ENCODE data around the gene AHNAK2.

- TF ChIP-seq, protein P1, sequence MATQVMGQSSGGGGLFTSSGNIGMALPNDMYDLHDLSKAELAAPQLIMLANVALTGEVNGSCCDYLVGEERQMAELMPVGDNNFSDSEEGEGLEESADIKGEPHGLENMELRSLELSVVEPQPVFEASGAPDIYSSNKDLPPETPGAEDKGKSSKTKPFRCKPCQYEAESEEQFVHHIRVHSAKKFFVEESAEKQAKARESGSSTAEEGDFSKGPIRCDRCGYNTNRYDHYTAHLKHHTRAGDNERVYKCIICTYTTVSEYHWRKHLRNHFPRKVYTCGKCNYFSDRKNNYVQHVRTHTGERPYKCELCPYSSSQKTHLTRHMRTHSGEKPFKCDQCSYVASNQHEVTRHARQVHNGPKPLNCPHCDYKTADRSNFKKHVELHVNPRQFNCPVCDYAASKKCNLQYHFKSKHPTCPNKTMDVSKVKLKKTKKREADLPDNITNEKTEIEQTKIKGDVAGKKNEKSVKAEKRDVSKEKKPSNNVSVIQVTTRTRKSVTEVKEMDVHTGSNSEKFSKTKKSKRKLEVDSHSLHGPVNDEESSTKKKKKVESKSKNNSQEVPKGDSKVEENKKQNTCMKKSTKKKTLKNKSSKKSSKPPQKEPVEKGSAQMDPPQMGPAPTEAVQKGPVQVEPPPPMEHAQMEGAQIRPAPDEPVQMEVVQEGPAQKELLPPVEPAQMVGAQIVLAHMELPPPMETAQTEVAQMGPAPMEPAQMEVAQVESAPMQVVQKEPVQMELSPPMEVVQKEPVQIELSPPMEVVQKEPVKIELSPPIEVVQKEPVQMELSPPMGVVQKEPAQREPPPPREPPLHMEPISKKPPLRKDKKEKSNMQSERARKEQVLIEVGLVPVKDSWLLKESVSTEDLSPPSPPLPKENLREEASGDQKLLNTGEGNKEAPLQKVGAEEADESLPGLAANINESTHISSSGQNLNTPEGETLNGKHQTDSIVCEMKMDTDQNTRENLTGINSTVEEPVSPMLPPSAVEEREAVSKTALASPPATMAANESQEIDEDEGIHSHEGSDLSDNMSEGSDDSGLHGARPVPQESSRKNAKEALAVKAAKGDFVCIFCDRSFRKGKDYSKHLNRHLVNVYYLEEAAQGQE (IDR thresholded peaks at IDR 0.05; ENCODE audit: insufficient replicate concordance, low read depth), result no peak
- TF ChIP-seq GABPA (IDR thresholded peaks at IDR 0.05; ENCODE audit: low read depth) (no peak), POLR2AphosphoS5 (IDR thresholded peaks at IDR 0.05; ENCODE audit: low read depth) (no peak)
- TF ChIP-seq, protein P2, sequence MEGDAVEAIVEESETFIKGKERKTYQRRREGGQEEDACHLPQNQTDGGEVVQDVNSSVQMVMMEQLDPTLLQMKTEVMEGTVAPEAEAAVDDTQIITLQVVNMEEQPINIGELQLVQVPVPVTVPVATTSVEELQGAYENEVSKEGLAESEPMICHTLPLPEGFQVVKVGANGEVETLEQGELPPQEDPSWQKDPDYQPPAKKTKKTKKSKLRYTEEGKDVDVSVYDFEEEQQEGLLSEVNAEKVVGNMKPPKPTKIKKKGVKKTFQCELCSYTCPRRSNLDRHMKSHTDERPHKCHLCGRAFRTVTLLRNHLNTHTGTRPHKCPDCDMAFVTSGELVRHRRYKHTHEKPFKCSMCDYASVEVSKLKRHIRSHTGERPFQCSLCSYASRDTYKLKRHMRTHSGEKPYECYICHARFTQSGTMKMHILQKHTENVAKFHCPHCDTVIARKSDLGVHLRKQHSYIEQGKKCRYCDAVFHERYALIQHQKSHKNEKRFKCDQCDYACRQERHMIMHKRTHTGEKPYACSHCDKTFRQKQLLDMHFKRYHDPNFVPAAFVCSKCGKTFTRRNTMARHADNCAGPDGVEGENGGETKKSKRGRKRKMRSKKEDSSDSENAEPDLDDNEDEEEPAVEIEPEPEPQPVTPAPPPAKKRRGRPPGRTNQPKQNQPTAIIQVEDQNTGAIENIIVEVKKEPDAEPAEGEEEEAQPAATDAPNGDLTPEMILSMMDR (IDR thresholded peaks at IDR 0.05; ENCODE audit: insufficient read depth, low read length), result no peak
Observed at GRCh38 chr14:104888489-104889374, 89.4 kb downstream of the AHNAK2 start.

Data from HL-60 (cell line).